NCI-H1694 treated with DMSO at 0.1 percent for 48 hours (cell line): ENCODE results near the gene SLC30A7.
"Not testable (repeated sequence)": the region's sequence is repeated elsewhere in the genome, so short reads cannot be mapped to it uniquely, and the experiment has no call there.

ENCODE experiments used
- DNase-seq: peaks from one replicate; lab custom pipeline; 2025; lab: John Stamatoyannopoulos, UW

Gene SLC30A7

DNA sequence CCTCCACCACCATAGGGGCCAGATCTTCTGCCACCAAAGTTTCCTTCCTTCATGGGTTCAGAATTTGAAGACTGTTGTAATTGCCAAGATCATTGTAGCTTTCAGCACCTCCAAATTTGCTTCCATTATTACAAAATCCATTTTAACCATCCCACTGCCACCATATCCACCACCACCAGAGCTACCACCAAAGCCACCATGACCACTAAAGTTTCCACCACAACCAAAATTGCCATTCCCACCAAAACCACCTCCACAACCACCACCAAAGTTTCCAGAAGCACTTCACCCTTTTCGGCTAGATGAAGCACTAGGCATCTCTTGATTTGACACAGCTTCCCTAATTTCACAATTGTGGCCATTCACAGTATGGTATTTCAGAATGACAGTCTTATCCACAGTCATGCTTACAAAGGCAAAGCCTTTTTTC lies 45.2 kb downstream of the SLC30A7 start:
- no peak for DNase-seq

DNA sequence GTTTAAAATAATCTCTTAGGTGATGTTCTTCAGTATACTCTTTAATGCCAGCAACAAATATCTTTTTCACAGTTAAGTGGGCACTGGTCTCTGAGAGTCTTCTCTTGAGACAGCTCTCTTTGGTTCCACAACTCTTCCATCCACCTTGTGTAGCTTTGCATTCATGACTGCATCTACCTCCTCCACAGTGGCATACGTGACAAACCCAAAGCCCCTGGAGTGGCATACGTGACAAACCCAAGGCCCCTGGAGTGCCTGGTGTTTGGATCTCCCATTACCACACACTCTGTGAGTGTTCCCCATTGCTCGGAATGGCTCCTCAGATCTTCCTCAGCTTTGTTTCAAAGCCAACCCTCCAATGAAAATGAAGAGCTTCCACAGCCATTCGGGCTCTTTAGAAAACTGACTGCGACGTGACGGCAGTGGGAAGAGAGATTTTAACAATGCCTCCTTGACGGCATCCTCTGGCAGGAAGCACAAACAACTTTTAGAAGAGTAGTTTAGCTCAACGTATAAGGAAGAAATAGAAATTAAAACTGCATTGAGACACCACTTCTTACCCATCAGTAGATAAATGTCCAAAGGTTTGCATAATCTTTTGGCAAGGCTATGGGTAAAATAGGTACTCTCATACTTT lies 45.8 kb downstream of the SLC30A7 start:
- DNase-seq = no peak

DNA sequence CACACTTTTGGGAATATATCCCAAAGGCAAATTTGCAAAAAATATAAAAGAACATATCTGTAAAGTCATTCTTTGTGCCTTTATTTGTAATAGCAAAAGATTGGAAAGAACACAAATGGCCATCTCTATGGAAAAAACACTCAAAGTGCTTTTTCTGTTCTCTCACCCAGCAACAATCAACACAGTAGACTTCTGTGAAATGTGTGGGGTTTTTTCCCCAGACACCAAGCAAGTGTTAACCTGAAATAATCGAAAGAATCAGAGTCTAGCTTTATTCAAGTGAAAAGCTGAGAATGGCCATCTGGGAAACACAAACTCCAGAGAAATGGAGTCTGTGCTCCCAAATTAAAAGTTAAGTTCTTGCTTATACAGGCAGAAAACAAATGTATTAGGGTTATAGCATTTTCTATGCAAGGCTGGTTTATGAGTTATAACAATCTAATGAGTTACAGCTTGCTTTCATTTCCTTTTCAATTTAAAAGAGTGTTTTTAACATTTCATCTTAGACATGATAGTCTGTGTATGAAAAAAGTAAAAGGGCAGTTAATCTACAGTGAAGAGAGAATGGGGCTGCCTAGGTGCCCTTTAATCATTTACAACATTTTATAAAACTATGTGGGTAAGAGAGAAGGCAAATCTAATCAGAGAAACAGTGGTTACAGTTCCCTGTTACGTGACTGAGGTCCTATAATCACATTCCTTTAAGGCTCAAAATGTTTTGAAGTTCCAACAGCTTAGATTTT lies 46.6 kb downstream of the SLC30A7 start:
- no peak for DNase-seq

DNA sequence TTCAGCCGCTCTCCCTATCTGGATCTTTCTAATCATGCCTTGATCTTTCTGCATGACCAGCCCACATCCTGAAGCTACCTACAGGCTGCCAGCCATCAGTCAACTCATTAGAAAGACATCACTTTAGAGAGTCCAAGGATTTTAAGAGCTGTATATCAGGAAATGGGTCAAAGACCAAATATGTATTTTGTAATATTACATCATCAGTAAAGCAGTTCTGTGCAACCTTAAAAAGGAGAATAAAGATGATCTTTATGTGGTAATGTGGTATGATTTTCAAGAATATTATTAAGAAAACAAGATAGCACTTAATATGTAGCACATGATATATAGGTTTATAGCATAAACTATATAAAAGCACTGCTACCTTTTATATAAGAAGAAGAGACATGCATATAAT lies 47.6 kb downstream of the SLC30A7 start:
- no peak for DNase-seq

DNA sequence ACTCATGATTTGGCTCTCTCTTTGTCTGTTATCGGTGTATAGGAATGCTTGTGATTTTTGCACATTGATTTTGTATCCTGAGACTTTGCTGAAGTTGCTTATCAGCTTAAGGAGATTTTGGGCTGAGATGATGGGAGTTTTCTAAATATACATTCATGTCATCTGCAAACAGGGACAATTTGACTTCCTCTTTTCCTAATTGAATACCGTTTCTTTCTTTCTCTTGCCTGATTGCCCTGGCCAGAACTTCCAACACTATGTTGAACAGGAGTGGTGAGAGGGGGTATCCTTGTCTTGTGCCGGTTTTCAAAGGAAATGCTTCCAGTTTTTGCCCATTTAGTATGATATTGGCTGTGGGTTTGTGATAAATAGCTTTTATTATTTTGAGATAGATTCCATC lies 50.2 kb downstream of the SLC30A7 start:
- not testable (repeated sequence) for DNase-seq

DNA sequence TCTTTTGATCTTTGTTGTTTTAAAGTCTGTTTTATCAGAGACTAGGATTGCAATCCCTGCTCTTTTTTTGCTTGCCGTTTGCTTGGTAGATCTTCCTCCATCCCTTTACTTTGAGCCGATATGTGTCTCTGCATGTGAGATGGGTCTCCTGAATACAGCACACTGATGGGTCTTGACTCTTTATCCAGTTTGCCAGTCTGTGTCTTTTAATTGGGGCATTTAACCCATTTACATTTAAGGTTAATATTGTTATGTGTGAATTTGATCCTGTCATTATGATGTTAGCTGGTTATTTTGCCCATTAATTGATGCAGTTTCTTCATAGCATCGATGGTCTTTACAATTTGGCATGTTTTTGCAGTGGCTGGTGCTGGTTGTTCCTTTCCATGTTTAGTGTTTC lies 51.9 kb downstream of the SLC30A7 start:
- DNase-seq = not testable (repeated sequence)

DNA sequence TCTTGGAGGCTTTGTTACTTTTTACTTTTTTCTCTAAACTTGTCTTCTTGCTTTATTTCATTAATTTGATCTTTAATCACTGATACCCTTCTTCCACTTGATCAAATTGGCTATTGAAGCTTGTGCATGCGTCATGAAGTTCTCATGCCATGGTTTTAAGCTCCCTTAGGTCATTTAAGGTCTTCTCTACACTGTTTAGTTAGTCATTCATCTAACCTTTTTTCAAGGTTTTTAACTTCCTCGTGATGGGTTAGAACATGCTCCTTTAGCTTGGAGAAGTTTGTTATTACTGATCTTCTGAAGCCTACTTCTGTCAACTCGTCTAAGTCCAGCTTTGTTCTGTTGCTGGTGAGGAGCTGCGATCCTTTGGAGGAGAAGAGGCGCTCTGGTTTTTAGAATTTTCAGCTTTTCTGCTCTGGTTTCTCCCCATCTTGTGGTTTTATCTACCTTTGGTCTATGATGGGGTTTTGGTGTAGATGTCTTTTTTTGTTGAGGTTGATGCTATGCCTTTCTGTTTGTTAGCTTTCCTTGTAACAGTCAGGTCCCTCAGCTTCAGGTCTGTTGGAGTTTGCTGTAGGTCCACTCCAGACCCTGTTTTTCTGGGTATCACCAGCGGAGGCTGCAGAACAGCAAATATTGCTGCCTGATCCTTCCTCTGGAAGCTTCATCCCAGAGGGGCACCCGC lies 53.0 kb downstream of the SLC30A7 start:
- not testable (repeated sequence) for DNase-seq

DNA sequence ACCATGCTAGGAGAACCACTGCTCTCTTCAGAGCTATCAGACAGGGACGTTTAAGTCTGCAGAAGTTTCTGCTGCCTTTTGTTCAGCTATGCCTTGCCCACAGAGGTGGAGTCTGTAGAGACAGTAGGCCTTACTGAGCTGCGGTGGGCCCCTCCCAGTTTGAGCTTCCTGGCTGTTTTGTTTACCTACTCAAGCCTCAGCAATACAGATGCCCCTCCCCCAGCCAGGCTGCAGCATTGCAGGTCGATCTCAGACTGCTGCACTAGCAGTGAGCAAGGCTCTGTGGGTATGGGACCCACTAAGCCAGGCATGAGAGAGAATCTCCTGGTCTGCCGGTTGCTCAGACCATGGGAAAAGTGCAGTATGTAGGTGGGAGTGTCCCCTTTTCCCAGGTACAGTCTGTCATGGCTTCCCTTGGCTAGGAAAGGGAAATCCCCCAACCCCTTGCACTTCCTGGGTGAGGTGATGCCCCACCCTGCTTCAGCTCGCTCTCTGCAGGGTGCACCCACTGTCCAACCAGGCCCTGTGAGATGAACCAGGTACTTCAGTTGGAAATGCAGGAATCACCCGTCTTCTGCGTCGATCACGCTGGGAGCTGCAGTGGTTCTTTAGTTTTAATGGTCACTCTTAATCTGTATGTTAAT lies 53.7 kb downstream of the SLC30A7 start:
- DNase-seq = not testable (repeated sequence)

DNA sequence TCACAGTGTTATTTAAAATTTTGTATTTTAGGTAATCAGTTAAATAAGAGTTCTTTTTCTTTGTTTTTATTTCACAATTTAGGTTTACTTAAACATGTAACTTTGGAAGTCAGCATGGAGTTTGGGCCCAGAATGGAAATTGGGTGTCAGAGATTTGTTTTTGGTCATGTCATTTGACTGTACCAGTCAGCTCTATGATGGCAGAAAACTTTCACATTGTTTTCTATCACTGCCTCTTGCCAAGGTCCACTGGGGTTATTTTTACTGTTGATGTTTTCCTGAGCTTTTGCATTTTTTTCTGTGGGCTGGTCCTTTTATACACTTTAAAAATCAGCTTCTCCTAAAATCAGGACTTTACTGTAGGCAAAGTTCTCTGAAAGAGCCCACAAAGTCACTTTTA lies 54.4 kb downstream of the SLC30A7 start:
- no peak for DNase-seq

DNA sequence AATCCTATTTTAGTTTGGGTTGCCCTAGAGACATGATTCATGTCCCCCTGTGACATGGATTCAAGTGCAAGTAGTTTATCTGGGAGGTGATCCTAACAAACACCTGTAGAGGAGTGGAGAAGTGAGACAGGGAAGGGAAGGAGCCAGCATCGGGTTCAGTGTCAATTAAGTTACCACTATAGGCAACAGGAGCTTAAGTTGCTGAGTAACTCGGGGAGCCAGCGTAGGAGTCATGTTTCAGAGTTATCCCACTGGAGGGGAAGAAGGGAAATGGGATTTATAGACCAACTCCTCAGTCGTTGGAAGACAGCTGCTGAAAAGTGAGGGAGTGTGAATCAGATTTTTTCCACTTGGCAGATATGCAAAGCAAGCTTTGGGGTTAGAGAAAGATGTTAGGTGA lies 54.9 kb downstream of the SLC30A7 start:
- DNase-seq = no peak

DNA sequence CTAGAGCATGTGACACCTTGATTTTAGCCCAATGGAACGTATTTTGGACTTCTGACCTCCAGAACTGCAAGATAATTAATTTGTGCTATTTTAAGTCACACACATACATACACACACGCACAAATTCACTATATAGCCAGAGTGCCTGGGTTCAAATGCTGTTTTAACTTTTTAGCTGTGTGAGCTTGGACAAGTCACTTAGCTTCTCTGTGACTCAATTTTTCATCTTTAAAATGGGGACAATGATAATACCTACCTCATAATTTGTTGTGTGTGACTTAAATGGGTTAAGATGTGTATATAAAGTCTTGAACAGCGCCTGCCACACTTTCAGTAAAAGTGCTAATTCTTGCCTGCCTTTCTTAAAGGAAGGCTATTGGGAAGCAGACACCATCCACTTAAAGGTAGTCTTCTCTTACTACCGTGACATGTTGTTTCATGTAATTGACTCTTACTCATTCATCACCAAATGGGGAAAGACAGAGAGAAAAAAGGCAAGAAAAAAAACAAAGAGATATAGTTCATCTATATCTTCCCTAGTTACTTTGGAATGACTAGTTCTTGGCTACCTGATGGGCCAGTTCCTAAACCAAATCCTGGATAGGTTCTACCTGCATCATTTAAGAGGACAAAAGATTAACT lies 56.3 kb downstream of the SLC30A7 start:
- no peak for DNase-seq

DNA sequence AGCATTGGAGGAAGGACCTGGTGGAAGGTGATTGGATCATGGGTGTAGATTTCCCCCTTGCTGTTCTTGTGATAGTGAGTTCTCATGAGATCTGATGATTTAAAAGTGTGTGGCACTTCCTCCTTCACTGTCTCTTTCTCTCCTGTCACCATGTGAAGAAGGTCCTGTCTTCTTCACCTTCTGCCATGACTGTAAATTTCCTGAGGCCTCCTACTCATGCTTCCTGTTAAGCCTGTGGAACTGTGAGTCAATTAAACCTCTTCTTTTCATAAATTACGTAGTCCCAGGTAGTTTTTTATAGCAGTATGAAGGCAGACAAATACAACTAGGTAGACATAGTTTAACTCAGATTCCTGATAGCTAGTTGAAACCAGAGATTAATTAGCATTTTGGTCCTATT lies 57.1 kb downstream of the SLC30A7 start:
- DNase-seq = not testable (repeated sequence)

DNA sequence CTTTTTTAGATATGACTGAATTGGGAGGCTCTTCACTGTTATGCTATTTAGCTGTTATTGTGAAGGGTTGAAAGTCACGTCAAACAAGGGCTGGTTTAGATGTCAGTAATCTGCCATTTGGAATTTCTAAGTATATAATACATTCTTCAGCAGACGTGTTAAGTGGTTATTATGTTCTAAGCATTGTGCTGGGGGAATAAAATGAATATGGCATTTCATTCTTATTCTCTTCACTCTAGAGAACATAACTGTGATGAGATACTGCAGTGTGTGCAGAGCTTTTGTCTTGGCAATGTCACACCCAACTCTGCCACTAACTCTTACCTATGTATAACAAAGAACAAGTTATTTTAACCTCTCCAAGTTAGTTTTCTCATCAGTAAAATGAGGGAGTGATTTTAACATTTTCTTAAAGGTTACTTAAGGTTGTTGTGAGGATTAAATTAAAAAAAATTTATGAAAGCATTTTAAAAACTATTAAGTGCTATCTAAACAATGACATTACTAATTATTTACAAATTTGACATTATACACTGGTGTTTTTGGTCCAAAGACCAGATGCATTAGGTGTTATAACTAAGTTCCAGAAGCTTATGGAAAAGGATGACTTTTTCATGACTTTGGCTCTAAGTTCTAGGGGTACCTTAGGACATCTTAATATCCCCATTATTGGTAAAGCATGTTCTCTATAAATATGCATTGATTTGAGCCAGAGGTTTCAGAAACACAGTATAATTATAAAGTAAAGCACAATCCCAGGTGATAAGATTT lies 58.3 kb downstream of the SLC30A7 start:
- no peak for DNase-seq

DNA sequence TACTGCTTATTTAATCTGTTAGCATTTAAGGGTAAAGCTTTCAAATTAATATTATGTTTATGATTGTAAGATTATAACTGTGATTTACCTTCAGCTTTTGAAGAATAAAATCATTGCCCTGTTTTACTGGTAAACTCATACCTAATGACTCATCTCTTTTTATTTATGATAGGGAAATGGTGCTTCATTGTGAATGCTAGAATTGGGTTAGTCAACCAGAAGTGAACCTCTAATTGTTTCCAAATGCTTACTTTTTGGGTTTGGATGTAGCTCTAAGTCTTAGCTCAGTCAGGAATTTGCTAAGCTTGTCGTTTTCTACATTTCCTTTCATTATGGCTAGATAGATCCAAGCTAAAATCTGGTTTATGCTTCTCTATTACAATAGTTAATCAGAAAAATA lies 59.4 kb downstream of the SLC30A7 start:
- no peak for DNase-seq

DNA sequence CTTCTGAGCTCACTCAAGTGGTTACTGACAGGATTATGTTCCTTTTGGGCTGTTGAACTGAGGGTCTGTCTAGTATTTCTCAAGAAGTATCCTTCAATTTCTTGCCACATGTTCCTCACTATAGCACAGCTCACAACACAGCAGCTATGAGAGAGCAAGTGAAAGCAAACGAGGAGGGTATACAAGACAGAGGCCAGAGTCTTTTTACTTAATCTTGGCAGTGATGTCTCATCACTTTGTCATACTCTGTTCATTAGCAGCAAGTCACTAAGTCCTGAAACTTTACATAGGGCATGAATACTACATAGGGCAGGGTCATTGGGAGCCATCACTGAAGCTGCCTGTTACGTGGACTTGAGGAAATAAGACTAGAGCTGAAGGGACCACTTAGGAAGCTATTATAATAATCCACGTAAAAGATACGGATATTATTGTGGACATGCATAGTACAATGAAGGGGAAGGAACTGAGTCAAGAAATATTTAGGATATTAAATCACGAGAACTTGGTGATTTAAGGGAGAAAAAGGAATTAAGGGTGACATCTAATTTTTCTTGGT lies 63.7 kb downstream of the SLC30A7 start:
- no peak for DNase-seq

DNA sequence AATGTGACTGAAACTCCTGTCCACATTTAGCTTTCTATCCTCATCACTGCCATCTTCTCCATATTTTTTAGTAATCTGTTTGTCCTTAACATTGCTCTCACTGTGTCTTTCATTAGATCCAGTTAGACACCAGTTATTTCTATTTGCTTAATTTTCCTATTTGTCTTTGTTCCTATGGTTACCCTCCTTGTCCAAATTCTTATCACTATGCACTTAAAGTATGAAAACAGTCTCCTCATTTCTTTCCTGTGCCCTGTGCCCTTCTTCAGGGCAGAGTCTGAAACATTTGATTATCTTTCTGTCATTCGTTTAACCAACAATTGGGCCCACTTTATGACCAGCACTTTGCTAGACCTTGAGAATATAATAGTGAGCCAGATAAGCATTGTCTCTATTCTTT lies 64.2 kb downstream of the SLC30A7 start:
- no peak for DNase-seq

DNA sequence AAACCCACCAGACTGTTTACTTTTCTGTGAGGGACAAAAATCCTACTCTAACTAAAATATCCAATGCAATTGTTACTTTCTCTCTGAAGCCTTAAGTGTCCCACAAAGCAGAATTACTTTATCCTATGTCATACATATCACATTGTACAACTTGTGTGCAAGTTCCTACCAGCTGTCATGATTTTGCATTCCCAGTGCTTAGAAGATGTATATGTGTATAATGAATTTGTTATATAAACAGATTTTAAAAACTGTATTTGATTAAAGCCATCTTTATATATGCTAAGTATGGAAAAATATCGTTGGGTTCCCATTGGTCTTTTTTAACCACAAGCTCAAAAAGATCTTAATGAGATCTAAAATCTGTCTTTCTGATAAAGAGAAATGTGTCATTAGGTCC lies 72.7 kb downstream of the SLC30A7 start:
- no peak for DNase-seq

DNA sequence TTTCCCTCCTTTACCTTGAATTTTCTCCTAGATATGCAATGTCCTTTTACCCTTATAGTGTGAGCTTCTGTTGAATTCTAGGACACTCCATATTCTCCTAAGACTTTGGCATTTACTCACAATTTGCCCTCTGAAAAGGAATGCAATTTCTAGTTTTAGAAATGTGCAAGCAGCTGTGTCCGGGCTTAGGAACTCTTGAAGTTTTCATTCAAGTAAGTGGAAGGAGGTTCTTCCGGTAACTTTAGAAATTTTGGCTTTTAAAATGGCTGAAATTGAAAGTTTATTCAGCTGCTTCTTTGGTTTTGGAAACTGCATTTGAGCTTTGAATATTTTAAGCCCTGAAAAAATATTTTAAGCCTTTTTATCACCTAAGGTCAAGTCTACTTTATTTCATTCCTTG lies 73.4 kb downstream of the SLC30A7 start:
- DNase-seq = no peak

DNA sequence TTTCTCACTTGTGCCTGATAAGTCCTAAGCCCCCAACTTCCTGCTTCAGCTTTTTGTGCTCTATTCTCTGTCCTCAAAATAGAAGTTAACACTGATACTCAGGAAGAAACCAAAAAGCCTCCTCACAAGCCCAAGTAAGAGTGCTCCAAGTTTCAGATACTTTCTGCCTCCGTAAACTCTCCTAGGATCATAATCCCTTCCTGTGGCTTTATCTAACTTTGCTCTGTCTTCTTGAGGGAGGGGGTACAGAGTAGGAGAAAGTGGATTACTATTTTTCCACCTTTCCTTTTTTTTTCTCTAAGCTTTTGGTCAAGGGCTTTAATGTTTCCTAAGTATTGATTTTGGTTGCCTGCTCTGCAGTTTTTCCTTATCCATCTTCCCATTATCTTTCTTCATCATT lies 75.1 kb downstream of the SLC30A7 start:
- no peak for DNase-seq

DNA sequence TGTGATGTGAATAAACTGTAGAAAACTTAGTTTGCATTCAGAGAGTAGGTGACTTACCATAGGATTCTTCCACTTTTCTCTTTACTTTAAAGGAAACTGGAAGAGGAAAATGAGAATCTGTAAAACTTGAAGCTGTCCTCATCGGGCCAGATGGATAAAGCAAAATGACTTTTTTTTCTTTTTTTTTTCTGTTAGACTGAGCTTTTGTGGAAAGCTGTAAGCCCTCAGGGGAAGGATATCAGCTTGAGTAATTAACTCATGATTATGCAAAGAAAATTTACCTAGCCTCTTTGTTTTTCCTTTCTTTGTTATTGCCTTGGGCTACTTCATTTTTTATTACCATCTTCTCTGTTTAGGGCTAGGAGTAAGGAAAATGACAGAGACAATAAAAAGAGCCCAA lies 76.3 kb downstream of the SLC30A7 start:
- DNase-seq = no peak

DNA sequence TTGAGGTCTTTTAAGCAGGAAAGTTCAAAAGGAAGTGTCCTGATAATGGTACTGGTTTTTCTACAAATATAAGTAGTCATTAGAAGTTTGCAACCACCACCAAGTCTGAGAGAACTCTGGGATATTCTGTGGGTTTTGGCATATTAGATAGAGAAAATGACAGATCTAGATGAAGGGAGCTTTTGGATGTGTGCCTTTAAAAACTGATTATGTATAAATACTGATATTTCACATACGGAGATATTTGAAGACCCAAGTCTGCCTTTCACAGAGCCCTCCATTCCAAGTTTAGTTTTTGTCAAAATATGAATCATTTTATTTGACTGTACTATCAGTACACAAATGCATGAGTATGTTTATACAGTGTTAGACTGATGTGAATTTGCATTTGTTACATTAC lies 81.0 kb downstream of the SLC30A7 start:
- no peak for DNase-seq
